ENCODE measurements around the gene BHLHE40.

BHLHE40 gene

DNA sequence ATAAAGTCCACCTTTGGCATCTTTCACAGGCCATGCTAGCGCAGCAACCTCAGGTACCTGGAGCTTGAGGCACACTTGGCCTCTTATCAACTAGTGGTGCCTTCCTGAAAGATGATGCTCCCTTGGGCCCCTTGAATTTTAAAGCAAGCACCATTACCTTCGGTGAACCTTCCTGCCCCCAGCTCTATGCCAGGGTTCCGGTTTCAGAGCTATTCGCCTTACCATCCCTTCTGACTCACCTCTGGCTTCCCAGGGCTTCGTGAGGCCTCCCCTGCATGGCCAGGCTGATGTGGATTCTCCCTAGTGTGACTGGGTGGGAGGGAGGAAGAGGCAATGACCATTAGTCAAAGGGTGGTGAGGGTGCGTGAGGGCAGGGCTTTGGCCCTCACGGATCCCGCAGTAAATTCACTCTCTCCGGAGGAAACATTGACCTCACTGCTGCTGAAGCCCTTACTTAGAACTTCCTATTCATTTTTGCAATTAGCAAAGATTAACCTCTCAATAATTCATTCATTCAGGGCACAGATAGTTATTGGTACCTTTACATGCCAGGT, 16.3 kb downstream of the BHLHE40 start:
- Histone ChIP-seq H3K4me3 (no peak overlapping the region), H3K27ac (peak overlapping the region in 20 of 21 experiments; percentile 55 to 92 (median 77))

- Histone ChIP-seq H3K27ac (peak overlapping the region in 3 of 21 experiments; percentile 71 to 92 (median 85)), H3K4me3 (no peak overlapping the region)
Observed at GRCh38 chr3:4996223-4996765, 17.1 kb downstream of the BHLHE40 start.

GRCh38 chr3:4996771-4997291, 17.6 kb downstream of the BHLHE40 start:
- Histone ChIP-seq H3K27ac (peak overlapping the region in 1 of 21 experiments; percentile 85), H3K4me3 (no peak overlapping the region)

DNA sequence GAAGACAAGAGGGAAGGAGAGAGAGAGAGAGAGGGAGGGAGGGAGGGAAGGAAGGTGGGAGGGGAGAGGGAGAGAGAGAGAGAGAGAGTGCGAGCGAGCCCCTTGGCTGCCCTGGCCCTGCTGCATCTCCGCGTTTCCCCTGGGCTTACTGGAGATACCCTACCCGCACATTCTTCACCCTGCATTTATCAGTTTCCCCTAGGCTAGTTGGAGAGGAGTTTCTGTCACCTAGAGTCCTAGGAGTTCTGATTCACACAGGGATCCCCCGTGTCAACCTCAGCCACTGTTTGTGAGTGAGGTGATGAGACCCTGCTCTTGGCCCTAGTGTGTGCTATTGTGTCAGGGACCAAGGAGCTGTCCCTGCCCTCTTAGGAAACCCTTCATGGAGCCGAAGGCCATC, 18.7 kb downstream of the BHLHE40 start:
- H3K27ac ChIP-seq, result no peak overlapping the region
- H3K4me3 ChIP-seq, result no peak overlapping the region

DNA sequence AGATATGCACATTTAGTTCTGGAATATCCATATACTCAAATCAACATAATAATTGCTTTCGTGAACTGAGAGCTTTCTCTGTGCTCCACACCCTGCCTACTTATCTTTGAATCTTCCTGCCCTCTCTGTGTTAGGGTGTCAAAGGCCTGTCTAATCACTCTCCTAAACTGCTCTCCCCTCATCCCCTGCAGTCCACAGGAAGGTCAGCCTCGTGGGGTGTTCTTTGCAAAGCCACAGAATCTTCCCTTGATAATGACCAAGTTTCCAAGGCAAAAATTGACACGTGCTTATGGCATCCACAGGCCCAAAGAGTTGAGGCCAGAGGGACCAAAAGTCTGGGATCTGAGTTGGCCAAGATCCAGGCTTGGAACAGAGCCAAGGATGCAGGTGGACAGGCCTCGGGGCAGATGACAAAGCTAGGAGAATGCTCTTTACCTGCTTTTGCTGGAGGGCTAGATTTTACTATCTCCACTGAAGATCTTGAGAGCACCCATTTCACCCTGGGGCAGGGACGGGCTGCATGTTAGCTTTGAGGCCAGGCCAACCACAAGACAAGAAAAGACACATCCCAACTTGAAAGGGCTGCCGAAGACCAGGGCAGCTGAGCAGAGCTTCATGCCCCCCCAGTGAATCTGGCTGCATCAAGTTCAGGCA, 20.4 kb downstream of the BHLHE40 start:
- no peak overlapping the region for H3K4me3 ChIP-seq
- no peak overlapping the region for H3K27ac ChIP-seq

- H3K4me3 ChIP-seq, result no peak overlapping the region
Observed at GRCh38 chr3:5001135-5001534, 21.9 kb downstream of the BHLHE40 start.

DNA sequence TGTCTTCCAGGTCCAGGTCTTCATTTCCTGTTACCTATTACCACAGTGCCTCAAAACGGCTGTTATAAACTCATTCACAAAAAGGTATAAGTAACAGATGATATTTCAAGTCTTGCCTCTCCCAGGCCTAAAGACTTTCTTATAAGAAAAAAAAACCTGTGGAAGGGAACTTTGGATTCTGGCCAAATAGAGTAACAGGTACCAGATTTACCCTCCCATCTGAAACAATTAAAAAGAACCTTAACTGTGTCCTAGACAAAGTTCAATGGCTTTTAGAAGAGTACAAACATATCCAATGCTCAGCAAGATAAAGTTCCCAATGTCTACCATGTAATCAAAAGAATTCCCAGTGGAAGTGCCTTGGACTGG, 22.6 kb downstream of the BHLHE40 start:
- Histone ChIP-seq H3K27ac (no peak overlapping the region), H3K4me3 (no peak overlapping the region)

More at GRCh38 chr3:5001135-5001534, 21.9 kb downstream of the BHLHE40 start:
- H3K27ac ChIP-seq, result no peak overlapping the region

- Histone ChIP-seq H3K27ac (no peak overlapping the region), H3K4me3 (no peak overlapping the region)
Observed at GRCh38 chr3:5002174-5002870, 23.1 kb downstream of the BHLHE40 start.

DNA sequence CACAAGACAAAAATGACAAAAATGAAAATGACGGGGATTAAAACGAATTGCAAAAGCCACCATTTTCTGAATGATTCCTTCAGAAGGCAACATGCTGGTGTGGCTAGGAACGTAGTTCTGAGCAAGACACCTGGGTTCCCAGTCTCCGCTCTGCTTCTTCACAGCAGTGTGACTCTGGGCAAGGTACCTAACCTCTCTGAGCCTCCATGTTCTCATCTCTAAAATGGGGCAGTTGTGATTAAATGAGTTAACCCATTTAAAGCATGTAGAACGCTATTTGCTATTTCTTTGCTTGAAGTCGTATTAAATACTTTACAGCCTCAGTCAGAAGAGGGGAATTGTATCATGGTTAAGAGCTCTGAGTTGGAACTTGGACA, 23.6 kb downstream of the BHLHE40 start:
- H3K27ac ChIP-seq, result no peak overlapping the region

DNA sequence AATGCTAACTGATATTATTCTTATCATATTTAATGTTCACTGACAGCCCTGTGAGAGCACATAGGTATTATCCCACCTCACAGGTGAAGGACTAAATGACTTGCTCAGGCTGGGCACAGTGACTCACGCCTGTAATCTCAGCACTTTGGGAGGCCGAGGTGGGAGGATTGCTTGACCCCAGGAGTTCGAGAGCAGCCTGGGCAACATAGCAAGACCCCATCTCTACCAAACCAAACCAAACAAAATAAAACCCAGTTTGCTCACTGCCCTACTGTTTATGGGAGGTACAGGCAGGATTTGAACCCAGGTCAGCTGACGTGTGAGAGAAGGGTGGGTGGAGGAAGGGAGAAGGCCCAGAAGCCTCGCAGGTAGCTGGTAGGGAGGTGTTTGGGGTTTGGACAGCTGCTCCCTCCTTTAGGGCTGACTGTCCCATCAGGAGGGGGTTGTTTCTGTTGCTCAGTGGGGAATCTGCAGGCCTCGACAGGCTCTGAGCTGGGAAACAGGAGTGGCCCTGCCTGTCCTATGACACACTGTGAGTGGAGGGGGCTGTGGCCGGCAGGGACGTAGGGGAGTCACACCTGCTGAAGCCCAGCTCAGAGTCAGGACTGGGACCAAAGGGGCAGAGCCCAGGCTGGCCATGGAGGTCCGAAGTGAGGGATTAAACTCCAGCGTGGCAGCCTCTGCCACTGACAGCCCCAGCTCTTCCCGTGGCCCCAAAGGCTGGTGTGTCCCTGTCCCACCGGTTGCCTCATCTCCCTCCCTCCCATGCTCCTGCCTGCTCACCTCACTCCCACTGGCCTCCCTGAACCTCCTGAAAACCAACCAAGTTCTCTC, 25.3 kb downstream of the BHLHE40 start:
- Histone ChIP-seq H3K4me3 (no peak overlapping the region), H3K27ac (peak overlapping the region in 11 of 21 experiments; percentile 0 to 71 (median 37))

More for the DNA sequence above, 23.6 kb downstream of the BHLHE40 start:
- no peak overlapping the region for H3K4me3 ChIP-seq

DNA sequence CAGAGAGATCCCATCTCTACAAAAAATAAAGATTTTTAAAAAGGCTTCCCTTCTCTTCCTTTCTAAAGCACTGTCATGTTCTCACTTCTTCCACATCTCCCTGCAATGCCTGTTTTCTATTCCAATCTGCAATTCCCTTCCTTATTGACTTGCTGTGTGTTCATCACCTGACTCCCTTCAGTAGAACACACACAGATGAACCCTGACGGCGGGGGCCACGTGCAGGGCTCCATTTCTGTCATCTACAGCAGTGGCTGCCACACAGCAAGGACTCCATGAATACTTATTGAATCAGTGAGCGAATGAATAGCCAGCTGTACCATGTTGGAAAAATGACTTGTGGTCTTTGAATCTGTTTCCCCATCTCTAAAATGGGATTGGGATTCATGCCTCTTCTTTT, 26.1 kb downstream of the BHLHE40 start:
- no peak overlapping the region for H3K4me3 ChIP-seq
- H3K27ac ChIP-seq, result peak overlapping the region in 8 of 21 experiments; percentile 8 to 71 (median 42)

DNA sequence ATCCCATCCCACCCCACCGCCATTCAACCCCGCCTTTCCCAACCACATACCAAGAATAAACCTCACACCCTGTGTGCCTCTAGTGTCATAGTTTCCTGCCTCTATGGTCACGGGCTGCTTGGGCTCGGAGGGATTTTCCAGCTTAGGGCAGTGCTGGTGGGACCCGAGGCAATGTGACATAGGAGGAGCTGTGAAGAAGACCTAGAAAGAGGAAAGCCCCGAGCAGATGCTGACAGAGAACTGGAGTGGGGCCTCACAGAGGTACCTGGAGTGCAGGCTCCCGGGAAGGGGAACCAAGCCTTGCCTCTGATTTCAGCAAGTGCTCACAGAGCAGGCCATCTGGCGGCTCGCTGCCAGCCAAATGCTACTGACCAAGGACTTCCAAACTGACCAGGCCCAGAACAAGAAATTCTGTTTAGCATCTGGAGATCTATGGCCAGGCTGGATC, 27.5 kb downstream of the BHLHE40 start:
- H3K27ac ChIP-seq, result peak overlapping the region in 10 of 21 experiments; percentile 2 to 56 (median 32)
- H3K4me3 ChIP-seq, result no peak overlapping the region

GRCh38 chr3:5007873-5008272, 28.6 kb downstream of the BHLHE40 start:
- Histone ChIP-seq H3K4me3 (no peak overlapping the region), H3K27ac (no peak overlapping the region)

DNA sequence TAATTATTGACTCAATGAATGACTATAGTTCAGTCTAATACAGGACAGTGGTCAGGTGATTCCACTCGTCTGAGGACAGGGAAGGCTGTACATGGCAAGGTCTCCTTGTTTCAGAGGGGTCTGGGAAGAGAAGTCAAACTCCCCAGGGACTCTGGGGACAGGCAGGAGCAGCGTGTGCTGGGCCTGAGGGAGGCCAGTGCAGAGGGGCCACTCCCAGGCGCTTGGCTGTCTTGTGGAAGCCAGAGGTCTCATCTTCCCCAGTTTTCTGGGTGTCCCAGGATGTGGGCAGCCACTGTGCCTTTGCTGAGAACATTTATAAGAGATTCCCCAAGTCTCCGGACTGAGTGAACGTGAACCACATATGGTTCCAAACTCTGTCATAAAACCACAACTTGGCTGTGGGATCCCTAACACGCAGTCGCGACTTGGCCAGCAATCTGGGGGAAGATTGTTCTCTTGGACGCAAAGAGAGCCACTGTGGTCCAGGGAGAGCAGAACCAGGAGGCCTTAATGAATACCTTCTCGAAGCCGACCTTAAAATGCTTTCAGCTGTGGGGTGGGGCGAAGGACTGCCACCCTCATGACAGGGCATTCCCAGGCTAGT, 30.4 kb downstream of the BHLHE40 start:
- no peak overlapping the region for H3K4me3 ChIP-seq
- H3K27ac ChIP-seq, result peak overlapping the region in 5 of 21 experiments; percentile 7 to 74 (median 27)

- no peak overlapping the region for H3K4me3 ChIP-seq
- peak overlapping the region in 4 of 21 experiments; percentile 7 to 74 (median 48) for H3K27ac ChIP-seq
Observed at GRCh38 chr3:5010140-5010539, 30.9 kb downstream of the BHLHE40 start.

DNA sequence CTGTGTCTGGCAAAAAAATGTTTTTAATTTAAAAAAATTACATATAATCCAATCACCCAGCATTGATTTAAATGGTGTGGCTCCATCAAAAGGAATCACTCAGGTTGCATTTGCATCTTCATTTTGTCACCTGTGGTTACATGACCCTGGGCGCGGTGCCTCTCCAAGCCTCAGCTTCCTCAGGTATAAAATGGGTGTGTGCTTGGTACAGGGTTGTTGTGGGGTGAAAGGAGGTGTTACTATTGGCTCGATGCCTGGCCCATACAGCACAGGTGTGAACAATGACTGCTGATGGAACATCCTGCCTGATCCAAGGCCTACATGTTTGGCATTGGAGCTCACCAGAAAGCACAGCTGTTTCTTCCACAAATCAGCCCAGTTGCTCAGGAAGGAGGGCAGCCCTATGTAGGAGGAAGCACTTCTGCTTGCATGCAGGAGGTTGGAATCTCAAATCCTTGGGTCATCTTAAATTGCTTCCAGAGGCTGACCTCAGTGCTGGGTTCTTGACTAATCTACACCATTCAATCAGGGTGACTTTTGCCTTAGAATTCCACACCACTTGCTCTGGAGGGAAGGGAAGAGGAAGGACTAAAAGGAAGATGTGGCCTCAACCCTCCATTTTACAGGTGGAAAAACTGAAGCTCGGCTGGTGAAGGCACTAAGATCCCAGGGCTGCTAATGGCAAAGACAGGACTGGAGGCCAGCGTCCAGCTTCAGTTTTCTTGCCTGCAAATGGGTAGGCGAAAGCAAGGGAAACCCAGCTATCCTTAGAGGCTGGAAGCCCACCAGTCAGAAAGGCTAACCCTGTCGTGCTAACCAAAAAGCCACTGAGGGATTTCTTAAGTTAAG, 31.7 kb downstream of the BHLHE40 start:
- peak overlapping the region in 16 of 21 experiments; percentile 7 to 79 (median 60) for H3K27ac ChIP-seq
- H3K4me3 ChIP-seq, result no peak overlapping the region

DNA sequence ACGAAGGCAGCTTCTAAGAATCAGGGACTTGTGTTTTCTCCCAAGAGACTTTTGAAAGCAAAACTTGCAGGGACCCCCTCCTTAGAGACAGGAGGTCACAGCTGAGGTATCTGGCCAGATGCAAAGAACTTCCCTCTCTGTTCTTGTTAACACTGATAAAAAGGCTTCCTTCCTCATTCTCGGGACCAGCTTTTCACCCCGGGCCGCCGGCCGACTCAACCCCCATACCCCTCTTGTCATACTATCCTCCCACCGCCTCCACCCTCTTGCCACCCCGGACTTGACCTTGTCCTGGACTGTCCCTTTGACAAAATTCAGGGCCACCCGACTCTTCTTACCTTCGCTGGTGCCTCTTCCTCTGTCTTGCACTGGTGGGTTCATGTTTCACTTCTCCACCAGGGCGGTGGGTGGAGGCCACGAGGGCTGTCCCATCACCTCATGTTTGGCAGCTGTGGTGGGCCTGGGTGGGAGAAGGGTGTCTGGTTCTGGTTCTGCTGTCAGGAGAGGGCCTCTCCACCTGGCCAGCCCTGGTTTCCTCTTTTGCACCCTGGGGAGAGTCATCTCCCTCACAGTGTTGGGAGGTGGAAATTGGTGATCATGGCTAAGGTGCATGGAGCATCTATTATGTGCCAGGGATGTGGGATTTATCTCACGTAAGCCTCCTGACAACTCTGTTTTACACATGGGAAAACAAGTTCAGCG, 32.5 kb downstream of the BHLHE40 start:
- Histone ChIP-seq H3K4me3 (no peak overlapping the region), H3K27ac (peak overlapping the region in 15 of 21 experiments; percentile 9 to 79 (median 61))

DNA sequence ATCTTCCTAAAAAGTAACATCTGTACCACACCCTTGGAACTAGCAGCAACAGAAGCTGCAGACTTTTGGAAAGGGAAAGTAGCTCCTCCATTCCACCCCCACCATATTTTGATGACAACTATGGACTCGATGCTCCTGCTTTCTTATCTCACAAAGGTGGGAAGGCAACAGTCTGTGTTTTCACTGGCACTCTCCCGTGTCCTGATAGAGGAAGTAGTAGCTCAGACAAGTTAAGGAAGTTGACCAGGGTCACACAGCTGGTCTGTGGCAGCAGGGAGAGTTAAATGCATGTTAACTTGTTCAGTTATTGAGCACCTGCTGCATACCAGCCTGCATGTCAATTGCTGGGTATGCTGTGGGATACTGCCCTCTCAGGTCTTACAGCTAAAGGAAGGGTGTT, 33.1 kb downstream of the BHLHE40 start:
- H3K27ac ChIP-seq, result peak overlapping the region in 11 of 21 experiments; percentile 33 to 79 (median 57)
- H3K4me3 ChIP-seq, result no peak overlapping the region

All from skin epidermis (tissue), 12 donors.